ENCODE measurements around the gene CFAP77.

CFAP77 gene

DNA sequence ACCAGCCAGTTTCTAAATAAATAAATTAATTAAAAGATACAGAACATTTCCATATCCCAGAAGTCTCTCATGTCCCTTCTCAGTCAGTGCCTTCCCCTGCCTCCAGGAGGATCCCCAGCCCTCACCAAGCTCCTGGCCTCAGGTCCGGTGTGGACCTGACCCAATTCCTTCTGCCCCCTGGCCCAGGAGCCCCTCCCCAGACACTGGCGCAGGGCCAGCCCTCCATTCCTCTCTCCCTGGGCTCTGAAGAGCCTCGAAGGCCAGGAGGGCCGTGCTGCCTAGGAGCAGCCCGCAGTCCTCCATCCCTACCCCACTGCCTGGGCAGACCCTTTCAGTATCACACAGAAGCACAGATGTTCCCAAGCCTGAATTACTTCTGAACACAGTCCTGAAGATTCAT is 110.6 kb downstream of the CFAP77 start:
- DNase-seq = no peak

DNA sequence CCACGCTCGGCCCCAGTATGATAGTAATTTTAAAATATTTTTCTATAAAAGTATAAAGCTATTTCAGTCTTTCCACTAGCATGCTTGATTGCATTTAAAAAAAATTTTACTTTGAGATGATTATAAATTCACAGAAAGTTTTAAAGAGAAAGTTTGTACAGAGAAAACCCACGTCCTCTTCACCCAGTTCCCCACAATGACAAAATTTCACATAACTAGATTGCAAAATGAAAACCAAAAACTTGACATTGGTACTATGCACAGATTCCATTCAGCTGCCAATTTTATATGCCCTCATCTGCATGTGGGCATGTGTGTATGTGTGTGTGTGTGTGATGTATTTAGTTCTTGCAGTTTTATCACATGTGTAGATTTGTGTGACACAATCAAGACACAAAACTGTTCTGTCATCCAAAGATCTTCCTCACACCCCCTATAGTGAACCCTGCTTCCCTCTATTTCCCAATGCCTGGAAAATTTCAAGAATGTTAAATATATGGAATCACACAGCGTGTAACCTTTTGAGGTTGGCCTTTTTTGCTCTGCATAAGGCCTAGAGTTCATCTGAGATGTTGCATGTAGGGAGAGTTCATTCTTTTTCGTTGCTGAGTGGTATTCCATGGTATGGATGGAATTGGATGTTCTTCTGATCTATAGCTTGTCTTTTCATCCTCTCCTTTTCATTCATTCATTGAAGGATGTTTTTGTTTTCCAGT is 115.5 kb downstream of the CFAP77 start:
- no peak for DNase-seq

DNA sequence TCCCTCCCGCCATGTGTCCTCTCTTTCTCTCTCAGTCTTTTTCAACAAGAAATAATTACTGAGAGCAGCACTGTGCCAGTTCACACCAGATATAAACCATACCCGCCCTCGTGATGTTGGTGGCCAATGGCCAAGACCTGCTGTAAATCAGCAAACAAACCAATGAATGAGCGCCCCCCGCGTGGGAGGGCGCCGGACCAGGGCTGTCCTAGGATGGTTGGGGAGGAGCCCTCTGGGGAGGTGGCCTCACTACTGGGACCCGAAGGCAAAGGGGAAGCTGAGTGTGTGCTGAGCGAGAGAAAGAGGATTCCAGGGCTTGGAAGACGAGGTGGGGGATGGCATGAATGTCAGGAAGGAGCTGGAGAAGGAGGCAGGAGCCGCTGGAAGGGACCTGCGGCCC is 121.2 kb downstream of the CFAP77 start:
- DNase-seq = no peak

DNA sequence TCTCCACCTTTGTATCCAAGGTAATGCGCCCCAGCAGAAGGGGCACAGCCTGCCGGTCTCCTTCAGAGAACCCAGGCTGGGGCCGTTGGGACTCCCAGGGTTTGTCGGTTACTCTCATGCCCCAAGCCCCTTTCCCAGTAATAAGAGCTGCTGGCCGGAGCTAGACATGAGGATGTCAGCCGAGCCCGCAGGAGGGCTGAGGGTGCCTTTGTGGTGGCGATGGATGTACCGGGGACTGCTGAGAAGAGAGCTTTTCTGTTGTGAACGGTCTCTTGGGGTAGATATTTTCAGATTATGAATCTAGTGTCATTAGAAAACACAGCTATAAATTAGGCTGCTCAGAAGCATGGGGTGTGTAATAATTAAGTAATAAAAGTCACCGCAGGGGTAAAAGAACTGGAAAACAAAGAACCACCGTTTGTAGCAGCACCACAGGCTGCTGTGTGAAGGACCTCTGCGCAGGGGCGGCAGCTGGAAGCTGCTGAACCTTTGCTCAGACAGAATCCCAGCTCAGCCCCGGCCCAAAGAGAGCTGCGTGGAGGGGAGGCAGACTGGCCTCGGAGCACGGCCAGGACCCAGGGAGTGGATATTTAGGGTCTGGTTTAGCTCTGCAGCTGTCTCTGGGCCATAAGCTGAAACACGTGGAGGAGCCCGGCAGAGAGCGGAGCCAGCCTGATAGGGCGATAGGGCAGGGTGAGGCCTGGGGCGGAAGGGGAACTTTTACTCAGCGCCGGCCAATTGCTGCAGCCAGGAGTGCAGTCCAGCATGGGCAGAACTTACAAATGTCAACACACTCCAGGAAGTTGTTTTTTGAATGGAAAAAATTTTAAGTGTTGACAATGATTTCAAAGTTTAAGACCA is 121.9 kb downstream of the CFAP77 start:
- no peak for DNase-seq

DNA sequence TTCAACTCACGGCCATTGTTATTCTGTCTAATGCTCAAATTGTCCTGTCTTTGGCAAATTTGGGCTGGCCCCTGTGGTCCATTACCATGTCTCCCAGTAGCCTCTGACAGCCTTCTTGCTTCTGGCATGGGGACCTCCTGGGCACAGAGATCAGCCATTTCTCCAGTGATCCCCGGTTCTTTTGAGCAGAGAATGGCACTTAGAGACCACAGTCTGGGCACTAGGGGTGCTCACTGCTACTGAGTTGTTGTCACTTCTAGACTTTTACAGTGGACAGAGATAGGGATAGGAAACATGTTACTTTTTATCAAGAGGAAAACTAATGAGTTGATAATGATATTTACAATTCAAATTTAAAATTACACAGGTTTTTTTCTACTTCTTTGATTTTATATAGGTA is 124.8 kb downstream of the CFAP77 start:
- DNase-seq = no peak

DNA sequence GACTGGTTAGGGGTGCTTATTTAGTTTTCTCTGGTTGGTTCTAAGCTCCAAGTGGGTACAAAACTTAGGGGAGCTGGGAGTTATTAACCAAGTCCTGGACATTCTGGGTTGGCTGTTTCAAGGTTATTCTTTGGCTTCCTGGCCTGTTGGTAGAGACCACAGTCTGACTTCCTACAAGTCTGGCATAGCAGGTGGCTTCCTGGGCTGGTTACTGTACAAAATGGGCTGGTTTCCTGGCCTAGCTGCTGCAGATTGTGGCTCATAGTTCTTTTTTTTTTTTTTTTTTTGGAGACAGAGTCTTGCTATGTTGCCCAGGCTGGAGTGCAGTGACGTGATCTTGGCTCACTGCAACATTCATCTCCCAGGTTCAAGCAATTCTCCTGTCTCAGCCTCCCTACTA is 126.1 kb downstream of the CFAP77 start:
- DNase-seq = no peak

DNA sequence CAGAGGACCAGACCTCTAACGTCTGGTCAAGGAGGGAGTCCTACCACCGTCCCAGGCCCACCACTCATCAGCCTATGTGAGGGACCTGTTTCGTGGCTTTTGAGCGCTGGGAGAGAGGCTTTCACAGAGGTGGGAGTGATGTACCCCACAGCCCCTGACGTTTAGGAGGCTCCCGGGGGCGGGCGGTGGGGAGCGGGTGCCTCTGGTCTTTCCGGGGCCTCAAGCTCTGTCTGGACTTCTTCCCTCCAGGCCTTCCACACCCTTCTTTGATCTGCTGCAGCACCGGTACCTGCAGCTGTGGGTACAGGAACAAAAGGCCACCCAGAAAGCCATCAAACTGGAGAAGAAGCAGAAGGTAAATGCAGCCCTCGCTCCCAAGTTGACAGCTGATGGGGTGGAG is 127.3 kb downstream of the CFAP77 start:
- DNase-seq = no peak

DNA sequence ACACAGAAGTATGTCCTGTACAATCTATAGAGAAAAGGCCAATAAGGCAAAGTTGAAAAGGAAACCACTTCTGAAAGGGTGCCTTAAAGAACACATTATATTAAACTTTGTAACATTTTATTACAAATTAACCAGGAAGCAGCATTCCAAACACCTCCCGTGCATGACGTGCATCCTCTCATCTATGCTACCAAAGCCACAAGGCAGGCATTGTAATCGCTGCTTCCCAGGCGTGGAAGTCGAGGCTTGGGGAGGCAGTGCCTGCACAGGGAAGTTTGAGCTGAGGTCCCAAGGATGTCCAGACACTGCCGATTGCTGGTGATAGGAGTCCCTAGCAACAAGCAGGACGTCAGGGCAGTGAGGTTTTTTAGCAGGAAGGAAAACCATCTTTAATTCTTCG is 128.1 kb downstream of the CFAP77 start:
- no peak for DNase-seq

DNA sequence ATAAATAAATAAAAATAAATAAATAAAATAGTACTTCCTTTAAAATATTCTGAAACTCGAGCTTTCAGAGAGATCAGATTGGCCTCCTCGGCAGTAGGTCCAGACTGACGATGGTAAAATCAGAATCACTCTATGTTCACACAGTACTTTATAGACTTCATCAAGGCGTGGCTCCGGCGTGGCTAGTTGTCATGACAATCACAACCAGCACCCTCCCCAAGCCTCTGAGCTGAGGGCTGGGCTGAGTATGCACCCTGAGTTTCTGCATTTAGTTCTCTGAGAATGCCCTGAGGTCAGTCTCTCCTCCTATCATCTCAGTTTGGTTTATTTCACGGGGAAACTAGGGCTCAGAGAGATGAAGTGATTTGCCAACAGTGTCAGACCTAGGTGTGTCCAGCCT is 129.1 kb downstream of the CFAP77 start:
- no peak for DNase-seq

DNA sequence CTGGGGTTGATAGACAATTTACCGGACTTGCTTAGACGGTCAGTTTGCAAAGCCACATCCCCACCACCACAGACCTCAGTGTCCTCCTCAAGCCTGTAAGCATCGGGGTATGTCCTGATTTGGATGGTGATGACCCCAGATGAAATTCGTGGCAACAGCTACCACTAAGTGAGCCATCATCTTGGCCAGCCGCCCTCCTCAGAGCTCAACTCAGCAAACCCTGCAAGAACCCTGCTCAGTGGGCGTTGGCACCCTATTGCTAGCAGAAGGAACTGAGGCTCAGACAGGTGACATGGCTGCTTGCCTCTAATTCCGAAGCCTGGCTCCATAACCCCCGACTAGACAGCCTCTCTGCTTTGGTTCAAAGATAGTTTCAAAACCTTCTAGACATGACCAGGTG is 131.0 kb downstream of the CFAP77 start:
- no peak for DNase-seq

DNA sequence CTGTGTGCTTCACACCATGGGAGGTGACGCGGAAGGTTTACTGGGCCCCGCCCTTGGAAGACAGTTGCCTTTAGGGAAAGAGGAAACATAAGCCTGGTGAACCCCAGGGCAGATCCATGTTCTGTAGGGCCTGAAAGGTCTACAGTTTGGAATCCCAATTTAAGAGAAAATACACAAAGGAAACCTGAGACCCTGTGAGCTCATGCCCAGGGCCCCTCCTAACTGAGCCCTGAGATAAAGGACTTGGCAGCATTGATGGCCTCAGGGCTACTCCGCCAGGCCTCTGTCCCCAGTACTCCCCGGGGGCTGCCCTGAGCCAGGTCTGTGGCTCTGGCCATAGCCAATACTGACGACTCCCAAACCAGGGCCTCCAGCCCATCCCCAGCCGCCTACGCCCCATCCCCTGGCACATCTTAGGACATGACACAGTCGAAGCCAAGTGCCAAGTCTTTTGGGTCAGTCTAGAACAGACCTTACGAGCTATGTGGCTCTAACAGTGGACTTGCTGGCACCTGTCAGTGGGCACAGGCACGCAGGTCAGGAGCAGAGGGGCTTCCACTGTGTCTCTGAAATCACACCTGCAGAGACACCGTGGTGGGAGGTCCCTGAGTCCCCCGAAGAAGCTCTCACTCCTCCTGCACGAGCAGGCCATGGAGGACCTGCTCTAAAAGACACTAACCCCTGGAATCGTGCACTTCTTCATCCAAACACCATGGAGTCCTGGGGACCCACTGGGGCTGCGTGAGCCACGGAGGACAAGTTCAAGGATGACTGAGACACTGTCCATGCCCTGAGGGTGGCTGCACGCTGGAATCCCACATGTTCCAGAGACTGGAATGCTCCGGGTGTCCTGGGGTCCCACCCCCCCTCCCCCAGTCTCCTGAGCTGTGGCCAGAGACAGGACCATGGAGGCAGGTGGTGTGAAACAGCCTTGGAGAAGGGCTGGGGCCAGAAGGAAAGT is 132.1 kb downstream of the CFAP77 start:
- DNase-seq = no peak

DNA sequence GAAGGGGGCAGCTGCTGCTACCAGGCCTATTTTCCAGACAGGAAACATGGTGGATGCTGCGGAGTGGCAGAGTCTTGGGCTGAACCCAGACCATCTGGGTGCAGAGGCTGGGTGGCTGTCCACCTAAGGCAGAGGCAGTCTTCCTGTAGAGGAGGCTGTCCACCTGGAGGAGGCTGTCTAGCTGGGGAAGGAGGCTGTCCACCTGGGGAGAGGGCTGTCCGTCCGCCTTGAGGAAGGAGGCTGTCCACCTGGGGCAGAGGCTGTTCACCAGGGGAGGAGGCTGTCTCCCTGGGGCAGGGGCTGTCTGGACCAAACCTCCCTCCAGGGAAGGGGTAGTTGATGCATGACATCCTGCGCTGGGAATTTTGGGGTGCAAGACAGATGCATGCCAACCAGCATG is 133.2 kb downstream of the CFAP77 start:
- DNase-seq = no peak

DNA sequence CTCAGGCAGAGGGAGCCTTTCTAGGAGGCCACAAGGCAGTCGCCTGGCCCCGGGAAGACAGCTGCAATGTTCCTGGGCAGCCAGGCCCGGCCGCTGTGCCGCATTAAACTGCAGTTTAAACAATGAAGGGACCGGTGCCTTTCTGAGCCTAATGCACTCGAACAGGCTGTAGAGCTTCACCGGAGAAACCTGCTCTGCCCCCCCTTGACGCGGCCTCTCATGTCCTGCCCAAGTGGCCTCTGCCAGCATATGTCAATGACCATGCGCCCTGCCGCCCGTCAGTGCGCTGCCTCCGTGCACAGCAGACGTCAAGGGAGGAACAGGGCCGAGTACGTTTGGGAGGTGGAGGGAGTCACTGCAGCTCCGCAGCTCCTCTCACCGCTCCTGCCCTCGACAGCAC is 133.9 kb downstream of the CFAP77 start:
- DNase-seq = no peak

DNA sequence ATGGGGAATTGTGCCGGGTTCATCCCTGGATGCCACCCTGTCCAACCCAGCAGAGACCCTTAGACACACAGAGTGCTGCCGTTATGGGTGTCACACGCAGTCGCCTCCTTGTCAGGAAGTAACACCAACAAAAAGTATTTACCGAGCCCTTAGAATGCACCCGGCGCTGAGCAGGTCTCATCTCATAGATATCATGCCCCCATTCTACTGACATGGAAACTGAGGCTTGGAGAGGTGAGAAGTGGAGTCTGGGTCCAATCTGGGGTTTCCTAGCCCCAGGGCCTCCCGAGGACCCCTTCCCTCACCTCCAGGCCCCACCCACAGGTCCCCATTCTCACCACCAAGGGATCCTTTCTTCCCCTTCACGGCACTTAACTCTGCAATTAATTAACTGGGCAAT is 135.6 kb downstream of the CFAP77 start:
- no peak for DNase-seq

DNA sequence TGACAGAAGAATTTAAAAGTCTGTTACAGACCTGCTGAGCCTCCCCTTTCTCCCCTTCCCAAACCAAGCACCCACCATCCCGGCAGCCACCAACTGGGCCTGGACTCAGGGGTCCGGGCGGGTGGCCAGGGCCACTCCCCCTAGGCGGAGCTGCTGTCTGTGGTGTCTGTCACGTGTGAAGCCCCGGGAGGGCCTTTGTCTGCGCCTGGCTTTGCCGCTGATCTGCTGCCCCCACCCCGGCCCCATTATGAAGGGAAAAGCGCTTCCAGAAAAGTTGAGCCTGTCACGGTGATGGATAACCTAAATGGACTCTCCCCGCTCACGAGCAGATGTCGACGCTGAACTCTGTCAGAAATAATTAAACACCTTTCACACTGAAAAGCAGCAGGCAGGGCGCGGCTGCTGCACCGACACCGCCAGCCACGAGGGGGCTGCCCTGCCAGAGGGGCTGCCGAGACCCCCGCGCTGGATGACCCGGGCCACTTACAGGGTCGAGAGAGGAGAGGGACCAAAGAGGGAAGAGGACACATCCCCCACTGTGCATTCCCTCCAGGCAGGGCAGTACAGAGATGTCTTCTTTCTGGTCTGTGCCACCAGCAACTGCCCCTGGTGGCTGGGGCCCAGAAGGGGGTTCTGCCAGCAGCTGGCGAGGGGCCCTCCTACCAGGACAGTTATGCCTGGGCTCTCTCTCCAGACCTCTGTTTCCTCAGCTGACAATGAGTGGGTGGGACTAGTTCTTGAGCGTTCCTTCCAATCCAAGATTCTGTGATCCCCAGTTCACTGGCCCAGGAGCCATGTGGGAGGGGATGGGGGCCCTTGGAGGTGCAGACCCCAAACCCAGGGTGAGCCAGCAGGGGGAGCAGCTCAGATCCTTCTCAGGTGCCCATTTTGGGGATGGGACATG is 136.4 kb downstream of the CFAP77 start:
- peak; percentile 54 for DNase-seq

DNA sequence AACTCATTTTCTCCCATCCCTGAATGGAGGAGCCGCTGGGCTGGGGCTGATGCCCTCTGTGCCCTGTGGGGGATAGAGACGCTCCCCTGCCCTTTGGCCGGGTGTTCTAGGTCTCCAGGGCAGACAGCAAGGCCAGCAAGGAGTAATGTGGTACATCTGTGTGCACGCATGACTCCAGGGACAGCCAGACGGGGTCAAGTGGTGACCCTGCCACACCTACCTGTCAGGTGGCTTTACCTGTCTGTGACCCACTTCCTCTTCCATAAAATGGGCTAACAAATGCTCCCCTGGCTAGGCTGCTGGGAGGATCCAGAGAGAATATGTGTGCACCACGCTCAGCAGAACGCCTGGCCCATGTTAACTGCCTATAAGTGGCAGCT is 137.0 kb downstream of the CFAP77 start:
- DNase-seq = no peak

DNA sequence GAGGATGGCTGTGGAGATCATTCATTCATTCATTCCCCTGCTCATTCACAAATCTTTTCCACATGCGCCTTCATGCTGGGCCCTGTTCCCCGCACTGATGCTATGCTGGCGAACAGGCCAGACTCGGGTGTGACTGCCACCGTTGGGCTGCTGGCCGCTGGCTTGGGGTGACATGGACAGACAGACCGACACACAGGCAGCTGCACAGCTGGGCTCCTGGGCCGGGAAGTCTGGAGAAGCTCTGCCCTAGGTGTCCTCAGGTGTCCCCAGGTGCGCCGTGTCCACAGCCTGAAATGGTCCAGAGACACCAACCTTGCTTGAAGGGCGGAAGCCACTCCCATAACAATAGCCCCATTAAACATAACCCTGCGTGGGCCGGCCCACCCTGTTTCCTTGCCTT is 137.4 kb downstream of the CFAP77 start:
- no peak for DNase-seq

DNA sequence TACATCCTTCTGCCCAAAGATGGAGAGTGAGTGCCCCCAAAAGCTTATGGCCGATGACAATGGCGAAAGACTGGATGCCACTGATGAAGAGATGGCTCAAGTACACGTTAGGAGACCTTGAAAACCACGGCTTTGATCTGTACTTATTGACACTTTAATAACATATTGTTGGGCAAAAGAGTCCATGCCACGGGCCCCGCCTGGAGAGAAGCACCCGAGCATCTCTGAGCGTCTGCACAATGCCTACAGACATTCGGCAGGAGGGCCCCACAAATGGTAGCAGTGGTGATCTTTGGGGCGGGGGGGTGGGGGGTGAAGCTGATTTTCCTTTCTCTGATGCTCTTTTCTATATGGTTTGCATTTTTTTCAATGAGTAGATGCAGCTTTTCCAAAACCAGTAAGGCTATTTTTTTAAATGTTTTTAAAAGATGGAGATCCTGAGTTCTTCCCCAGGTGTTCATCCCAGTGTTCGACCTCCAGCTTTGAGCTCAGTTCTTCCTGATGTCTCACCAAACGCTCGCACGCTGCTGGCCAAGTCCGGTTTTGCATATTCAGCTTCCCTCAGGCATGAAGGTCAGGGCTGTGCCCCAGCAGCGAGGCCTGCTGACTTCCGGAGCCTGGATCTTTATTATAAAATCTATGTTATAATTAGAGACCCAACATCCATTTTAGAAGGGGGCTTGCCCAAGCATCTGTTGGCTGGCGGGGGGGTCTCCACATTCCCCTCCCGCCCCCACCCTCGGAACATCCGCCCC is 138.1 kb downstream of the CFAP77 start:
- no peak for DNase-seq

DNA sequence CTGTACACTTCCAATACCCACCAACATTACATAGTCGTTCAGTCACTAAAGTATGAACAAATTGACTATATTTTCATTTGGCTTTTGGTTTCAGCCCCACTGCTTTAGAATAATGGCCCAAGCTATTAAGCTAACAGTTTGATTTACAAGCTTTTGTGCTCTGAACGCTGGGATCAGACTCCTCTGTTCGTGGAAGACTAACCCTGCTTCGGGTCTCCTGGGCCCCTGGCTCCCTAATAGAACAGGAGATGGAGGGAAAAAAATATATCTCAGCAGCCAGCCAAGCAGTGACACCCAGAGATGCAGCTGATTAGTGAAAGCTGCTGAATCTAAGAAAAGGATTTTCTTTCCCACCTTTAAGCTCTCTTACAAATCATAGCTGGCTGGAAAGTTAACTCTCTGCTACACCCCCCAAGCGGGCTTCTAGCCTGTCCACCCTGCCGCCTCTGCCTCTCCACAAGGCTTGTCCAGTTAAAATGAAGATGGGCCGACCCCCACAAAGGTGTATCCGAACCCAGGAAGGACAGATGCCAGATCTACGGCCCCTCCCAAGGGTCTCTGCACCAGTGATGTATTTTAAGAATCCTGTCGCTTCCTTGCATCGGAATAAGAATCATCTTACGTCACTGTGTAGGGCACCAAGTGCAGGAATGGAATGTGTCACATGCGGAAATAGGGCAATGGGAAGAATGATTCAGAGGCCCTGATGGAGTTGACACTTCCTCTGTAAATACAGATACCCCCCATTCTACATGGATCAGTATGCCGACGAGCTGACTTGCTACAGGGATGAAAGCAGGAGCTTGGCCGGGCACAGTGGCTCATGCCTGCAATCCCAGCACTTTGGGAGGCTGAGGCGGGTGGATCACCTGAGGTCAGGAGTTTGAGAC is 139.0 kb downstream of the CFAP77 start:
- DNase-seq = no peak

DNA sequence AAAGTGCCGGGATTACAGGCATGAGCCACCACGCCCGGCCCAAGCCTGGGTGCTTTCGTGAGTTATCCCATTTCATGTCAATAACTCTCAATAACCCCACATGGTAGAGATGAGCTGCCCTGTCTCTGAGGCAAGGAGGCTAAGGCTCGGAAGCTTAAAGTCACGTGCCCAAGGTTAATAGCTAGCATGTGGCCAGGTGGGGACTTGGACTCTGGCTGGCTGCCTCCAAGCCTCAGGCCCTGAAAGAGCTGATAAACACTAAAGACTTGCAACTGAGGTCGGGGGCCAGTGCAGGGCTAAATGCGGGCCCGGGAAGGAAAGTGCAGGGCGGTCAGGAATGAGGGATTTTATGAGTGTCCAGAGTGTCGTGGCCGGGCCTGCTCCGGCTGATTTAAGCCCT is 141.5 kb downstream of the CFAP77 start:
- DNase-seq = no peak

DNA sequence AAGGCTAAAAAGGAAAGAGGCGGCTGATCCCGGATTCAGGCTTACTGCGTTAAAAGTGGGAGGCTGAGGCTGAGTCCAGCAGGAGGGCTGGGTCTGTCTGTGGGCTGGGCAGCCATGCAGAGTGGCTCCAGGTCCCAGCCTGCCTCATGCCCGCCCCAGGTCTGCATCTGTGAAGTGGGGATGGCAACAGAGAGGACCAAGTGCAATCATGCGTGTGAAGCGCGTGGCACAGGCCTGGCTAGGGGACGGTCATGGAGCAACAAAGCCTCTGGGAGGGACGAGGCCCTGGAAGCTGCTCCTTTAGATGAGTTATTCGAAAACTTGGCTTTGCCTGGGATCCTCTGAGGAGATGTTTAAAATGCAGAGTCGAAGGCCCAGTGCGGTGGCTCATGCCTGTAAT is 142.0 kb downstream of the CFAP77 start:
- no peak for DNase-seq

Measured in DMS79 (cell line).